Kidney capillary endothelial cell (primary cell): ENCODE results near the gene WDR76.
"Not testable (repeated sequence)": the region's sequence is repeated elsewhere in the genome, so short reads cannot be mapped to it uniquely, and the experiment has no call there.

ENCODE experiments used
- DNase-seq: peaks from one replicate; pipeline ENCODE4 v3.0.0-alpha.2; 2018; ENCODE audit warnings: low spot score

Gene WDR76

DNA sequence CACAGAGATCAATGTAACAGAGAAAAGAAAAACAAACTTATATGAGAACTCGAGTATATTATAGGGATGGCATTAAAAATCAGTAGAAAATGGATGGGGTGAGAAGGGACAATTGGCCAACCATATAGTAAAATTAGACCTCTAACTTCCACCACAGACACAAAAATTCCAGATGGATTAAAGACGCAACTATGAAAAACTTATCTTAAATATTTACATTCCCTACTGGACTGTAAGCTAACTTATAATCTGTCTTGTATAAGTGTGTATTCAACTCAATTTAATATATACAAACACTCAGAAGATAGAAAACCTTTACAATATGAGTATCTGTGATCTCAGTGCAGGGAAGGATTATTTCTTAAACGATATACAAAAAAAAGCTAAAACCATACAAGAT is 5.3 kb upstream of the WDR76 start:
- DNase-seq: no peak

DNA sequence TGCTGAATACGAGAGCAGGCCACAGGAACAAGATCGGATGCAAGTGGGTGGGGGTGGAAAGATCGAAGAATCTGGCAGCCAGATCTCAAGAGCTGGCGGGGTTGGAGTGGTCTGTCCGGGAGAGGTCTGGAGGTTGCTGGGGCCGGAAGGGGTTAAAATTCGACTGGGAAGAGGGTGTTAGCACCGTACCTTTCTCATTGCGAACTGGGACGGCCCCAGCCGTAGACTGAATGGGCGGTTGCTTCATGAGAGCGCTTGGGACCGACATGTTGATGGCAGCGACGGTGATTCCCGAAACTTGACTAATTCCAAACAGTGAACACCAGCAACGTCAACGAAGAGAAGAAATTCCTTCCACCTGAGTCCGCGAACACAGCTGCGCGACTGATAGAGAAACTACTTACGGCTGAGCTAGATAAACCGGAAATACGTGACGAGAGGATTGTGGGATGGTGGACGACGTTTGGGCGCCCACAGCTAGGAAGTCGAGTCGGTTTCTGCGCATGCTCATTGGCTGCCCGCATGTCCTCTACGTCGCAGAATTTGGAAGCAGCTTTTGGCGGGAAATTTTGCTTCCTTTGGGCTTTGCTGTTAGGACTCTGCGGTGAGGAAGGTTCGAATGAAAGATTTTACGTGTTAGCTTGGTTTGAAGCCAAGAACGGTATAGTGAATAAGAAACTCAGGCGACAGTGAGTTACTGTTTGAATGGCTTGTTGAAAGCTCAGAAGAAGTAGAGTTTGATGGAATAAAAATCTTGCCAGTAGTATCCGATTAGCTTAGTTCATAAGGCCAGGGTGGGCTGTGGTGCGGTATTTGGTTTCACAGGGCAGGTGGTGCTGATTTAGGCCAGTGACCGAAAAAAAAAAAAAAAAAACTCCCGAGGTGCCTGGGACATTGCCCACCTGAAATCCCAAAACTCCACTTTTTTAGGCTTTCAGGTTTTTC is 2.2 kb upstream of the WDR76 start, which contains the start of gene MFAP1:
Gene MFAP1 (minus strand): TSS at position 389 of the 945 bp plus-strand sequence. CDS start 121 bp downstream, at position 268.
- peak; percentile 93 for DNase-seq

- not testable (repeated sequence) for DNase-seq
Observed at GRCh38 chr15:43825305-43825704, 1.5 kb upstream of the WDR76 start.

DNA sequence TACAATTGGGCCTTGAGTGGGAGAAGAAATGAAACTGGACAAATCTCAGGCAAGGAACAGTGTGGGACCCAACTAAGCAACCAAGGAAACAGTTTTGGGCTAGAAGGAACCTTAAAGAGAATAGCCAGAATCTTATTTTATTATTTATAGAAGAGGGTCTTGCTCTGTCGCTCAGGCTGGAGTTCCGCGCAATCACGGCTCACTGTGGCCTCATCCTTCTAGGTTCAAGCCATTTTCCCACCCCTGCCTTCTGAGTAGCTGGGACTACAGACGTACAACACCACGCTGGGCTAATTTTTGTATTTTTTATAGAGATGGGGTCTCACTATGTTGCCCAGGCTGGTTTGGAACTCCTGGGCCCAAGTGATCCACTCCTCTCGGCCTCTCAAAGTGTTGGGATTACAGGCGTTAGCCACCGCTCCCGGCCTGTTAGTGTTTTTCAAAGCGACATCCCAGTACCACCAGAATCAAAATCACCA is 734 bp upstream of the WDR76 start:
- no peak for DNase-seq

GRCh38 chr15:43828061-43828657 is 1.4 kb downstream of the WDR76 start:
- DNase-seq: peak; percentile 4

DNA sequence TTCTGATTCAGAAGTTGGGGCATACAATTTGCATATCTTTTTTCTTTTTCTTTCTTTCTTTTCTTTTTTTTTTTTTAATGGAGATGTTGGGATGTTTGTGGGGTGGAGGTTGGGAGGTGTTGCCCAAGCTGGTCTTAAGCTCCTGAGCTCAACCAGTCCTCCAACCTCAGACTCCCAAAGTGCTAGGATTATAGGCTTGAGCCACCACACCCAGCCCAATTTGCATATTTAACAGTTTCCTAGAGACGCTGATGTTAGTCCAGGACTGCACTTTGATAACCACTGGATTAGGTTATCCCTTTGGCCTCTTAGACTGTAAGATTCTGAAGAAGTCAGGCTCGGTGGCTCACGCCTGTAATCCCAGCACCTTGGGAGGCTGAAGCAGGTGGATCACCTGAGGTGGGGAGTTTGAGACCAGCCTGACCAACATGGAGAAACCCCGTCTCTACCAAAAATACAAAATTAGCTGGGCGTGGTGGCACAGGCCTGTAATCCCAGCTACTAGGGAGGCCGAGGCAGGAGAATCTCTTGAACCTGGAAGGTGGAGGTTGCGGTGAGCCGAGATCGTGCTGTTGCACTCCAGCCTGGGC is 3.2 kb downstream of the WDR76 start:
- not testable (repeated sequence) for DNase-seq

- not testable (repeated sequence) for DNase-seq
Observed at GRCh38 chr15:43830691-43831275, 4.0 kb downstream of the WDR76 start.

- DNase-seq: not testable (repeated sequence)
Observed at GRCh38 chr15:43831519-43832052, 4.8 kb downstream of the WDR76 start.

GRCh38 chr15:43832485-43832884 is 5.7 kb downstream of the WDR76 start:
- DNase-seq: not testable (repeated sequence)

GRCh38 chr15:43845421-43845820 is 18.6 kb downstream of the WDR76 start:
- no peak for DNase-seq

DNA sequence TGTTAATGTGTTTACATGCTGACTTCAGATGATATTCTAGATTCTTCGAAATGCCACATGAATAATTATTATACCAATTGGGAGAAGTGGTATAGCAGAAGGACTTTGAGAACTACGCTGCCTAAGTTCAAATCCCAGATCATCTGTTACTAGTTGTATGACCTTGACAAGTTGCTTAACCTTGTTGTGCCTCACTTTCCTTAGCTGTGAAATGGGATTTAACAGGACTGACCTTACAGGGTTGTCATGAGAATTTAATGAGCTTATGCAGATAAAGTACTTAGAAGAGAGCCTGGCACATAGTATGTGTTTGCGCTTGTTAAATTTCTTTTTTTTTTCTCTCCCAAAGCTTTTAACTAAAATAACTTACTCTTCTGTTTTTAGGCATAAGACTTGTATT is 24.4 kb downstream of the WDR76 start:
- DNase-seq: no peak

GRCh38 chr15:43852607-43853006 is 25.8 kb downstream of the WDR76 start:
- no peak for DNase-seq

DNA sequence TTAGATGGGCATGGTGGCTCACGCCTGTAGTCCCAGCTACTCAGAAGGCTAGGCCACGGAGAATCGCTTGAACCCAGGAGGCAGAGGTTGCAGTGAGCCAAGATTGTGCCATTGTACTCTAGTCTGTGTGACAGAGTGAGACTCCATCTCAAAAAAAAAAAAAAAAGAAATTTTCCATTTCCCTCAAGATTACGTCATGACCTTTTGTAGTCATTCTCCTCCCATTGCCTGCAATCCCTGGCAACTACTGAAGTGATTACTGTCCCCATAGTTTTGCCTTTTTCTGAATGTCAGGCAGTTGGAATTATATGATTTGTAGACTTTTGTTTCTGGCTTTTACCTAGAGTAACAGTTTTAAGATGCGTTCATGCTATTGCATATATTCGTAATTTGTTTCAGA is 28.0 kb downstream of the WDR76 start:
- no peak for DNase-seq

DNA sequence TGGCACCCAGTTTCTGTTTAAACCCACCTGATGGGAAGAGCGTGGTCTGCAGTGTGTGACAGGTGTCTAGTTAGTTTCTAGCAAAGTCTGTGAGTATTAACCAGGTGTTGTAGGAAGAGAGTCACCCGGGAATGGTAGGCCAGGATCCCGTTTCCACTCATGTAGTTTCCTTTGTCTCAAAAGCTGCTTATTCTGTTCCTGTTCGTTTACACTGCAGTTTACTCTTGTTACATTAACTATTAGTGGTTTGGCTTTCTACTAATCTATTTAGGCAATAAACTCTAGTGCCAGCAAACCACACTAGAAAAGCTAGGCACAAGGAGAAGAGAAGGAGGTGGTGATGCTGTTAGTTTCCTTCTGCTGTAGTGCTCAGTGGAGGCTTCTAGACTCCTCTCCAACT is 32.7 kb downstream of the WDR76 start:
- DNase-seq: no peak

DNA sequence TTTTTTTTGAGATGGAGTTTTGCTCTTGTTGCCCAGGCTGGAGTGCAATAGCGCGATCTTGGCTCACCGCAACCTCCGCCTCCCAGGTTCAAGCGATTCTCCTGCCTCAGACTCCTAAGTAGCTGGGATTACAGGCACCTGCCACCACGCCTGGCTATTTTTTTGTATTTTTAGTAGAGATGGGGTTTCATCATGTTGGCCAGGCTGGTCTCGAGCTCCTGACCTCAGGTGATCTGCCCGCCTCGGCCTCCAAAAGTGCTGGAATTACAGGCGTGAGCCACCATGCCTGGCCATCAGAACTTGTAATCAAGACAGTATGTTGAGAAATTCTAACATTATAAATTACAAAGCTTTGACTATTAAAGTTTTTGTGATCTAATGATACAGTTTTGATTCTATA is 39.8 kb downstream of the WDR76 start:
- DNase-seq: not testable (repeated sequence)

GRCh38 chr15:43867096-43867495 is 40.3 kb downstream of the WDR76 start:
- DNase-seq: no peak

GRCh38 chr15:43868406-43868805 is 41.6 kb downstream of the WDR76 start:
- DNase-seq: no peak

- DNase-seq: no peak
Observed at GRCh38 chr15:43871835-43872234, 45.0 kb downstream of the WDR76 start.

- peak; percentile 60 for DNase-seq
Observed at GRCh38 chr15:43872416-43873020, 45.7 kb downstream of the WDR76 start.

- no peak for DNase-seq
Observed at GRCh38 chr15:43873651-43874050, 46.8 kb downstream of the WDR76 start.

DNA sequence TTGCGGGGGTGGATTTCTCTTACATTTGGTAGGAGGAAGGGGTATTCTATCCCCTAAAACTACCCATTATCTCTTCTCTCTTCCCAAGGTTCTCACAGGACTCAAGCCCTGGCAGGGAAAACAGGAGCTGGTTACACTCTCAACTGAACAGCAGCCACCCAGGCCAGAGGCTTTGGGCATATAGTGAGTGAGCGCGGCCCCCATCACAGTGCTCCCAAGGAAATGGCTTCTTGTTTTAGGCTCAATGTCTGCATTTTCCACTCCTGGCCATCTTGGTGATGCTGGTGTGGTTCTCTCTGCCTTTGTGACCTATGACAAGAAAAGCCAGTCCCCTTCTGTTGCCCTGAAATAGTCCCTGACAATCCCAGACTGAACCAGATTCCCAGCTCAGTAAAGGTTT is 50.1 kb downstream of the WDR76 start:
- DNase-seq: no peak

DNA sequence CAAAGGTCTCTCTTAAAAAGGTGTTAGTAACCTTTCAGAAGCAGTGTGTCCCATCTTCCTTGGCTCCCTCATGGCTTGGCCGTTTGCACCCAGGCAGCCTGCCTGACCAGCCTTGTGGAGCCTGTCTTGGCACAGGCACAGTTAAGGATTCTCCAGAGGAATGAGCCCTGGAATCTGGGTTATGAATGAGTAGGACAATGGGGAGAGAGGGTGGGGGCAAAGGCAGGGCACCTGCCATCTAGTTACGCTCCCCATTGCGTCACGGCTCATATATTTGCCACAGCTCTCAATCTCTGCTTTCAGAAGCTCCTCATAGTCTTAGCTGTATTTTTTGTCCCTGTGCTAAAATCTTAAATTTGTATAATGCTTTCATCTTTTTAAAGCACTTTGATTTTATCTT is 50.6 kb downstream of the WDR76 start:
- no peak for DNase-seq
